Hindlimb muscle (tissue), 1 donor: Measurements from ENCODE around the gene GP1BA. TPM values are rescaled to one million over a fixed set of nuclear protein-coding genes. Genes with fewer than 3 reads are reported as not detected.

Experiments used
- DNase-seq: peaks from one replicate; pipeline ENCODE4 v3.0.0-alpha.2; 2013
- polyA plus RNA-seq: library from polyadenylated mRNA; unstranded; fragments of 120-200 nt; gene quantifications from one replicate; pipeline ENCODE4 v1.2.1, GENCODE V29; 2013; ENCODE audit not compliant: insufficient read length

GP1BA gene
- polyA plus RNA-seq, 1 donor: 0.88 TPM

- DNase-seq: no peak
Observed at GRCh38 chr17:4951486-4951885, 19.4 kb downstream of the GP1BA start.

- DNase-seq: no peak
Observed at GRCh38 chr17:4953451-4953961, 21.4 kb downstream of the GP1BA start.

GRCh38 chr17:4955091-4955490 lies 23.0 kb downstream of the GP1BA start:
- DNase-seq: no peak

GRCh38 chr17:4956493-4957061 lies 24.5 kb downstream of the GP1BA start:
- DNase-seq: no peak

- no peak for DNase-seq
Observed at GRCh38 chr17:4958102-4958501, 26.0 kb downstream of the GP1BA start.

GRCh38 chr17:4959261-4959965 lies 27.3 kb downstream of the GP1BA start:
- no peak for DNase-seq

- no peak for DNase-seq
Observed at GRCh38 chr17:4960279-4960922, 28.3 kb downstream of the GP1BA start.

- DNase-seq: no peak
Observed at GRCh38 chr17:4965311-4965986, 33.4 kb downstream of the GP1BA start.

GRCh38 chr17:4966844-4967538 lies 34.9 kb downstream of the GP1BA start:
- DNase-seq: peak; percentile 98

- peak; percentile 99 for DNase-seq
Observed at GRCh38 chr17:4967539-4968485, 35.7 kb downstream of the GP1BA start, which contains the start of gene SPAG7. Gene SPAG7 (minus strand): TSS chr17:4967817. CDS start chr17:4967804, 13 bp downstream.

- DNase-seq: no peak
Observed at GRCh38 chr17:4968486-4969046, 36.5 kb downstream of the GP1BA start.

- DNase-seq: no peak
Observed at GRCh38 chr17:4969047-4969550, 37.0 kb downstream of the GP1BA start.

GRCh38 chr17:4969551-4970173 lies 37.6 kb downstream of the GP1BA start:
- no peak for DNase-seq

- DNase-seq: no peak
Observed at GRCh38 chr17:4970273-4970672, 38.2 kb downstream of the GP1BA start.

GRCh38 chr17:4971826-4972225 lies 39.7 kb downstream of the GP1BA start:
- DNase-seq: no peak

GRCh38 chr17:4972322-4972721 lies 40.2 kb downstream of the GP1BA start:
- no peak for DNase-seq

GRCh38 chr17:4972752-4973151 lies 40.7 kb downstream of the GP1BA start:
- no peak for DNase-seq

GRCh38 chr17:4973256-4974114 lies 41.4 kb downstream of the GP1BA start:
- DNase-seq: no peak

GRCh38 chr17:4974115-4974670 lies 42.1 kb downstream of the GP1BA start:
- DNase-seq: no peak
